GM23338 (cell line): ENCODE results near the gene SRSF1. TPM values are rescaled to one million over a fixed set of nuclear protein-coding genes. Genes with fewer than 3 reads are reported as not detected.

Experiments used
- ATAC-seq: fragments of 200-7000 bp; cut with Tn5 transposase; 3 replicates; pipeline ENCODE4 v1.9.1; 2020
- DNase-seq: peaks from one replicate; pipeline ENCODE4 v3.0.0-alpha.2; 2015; ENCODE audit warnings: low spot score
- H2AFZ ChIP-seq: fragments of 200-600 bp; sonication (generic); 2 replicates; pipeline ENCODE4 v1.8.0; 2016; ENCODE audit warnings: antibody characterized with exemption, mild to moderate bottlenecking, moderate library complexity
- H3F3A ChIP-seq: fragments of 200-600 bp; sonication (generic); replicated peaks from 2 replicates; pipeline ENCODE4 v1.8.0; 2017; ENCODE audit warnings: antibody characterized with exemption, mixed run types, low read depth
- H3K27ac ChIP-seq: fragments of 200-600 bp; sonication (generic); 2 replicates; pipeline ENCODE4 v1.6.1; 2016; ENCODE audit warnings: low read depth
- H3K27me3 ChIP-seq: fragments of 200-600 bp; sonication (generic); 2 replicates; pipeline ENCODE4 v1.8.0; 2016; ENCODE audit warnings: mild to moderate bottlenecking, mixed run types, moderate library complexity; ENCODE audit not compliant: insufficient read depth
- H3K36me3 ChIP-seq: fragments of 200-600 bp; sonication (generic); 2 replicates; pipeline ENCODE4 v1.8.0; 2016; ENCODE audit warnings: mild to moderate bottlenecking; ENCODE audit not compliant: insufficient read depth
- H3K4me1 ChIP-seq: fragments of 200-600 bp; sonication (generic); 2 replicates; pipeline ENCODE4 v1.8.0; 2016; ENCODE audit warnings: mild to moderate bottlenecking, moderate library complexity; ENCODE audit not compliant: insufficient read depth
- H3K4me2 ChIP-seq: fragments of 200-600 bp; sonication (generic); 2 replicates; pipeline ENCODE4 v1.7.1; 2017; ENCODE audit warnings: mixed run types
- H3K4me3 ChIP-seq: fragments of 200-600 bp; sonication (generic); 2 replicates; pipeline ENCODE4 v1.6.1; 2016; ENCODE audit warnings: mixed run types
- H3K79me2 ChIP-seq: fragments of 200-600 bp; sonication (generic); replicated peaks from 2 replicates; pipeline ENCODE4 v1.8.0; 2017; ENCODE audit warnings: mild to moderate bottlenecking; ENCODE audit not compliant: insufficient read depth
- H3K9me2 ChIP-seq: fragments of 200-600 bp; sonication (generic); 2 replicates; pipeline ENCODE4 v1.8.0; 2017; ENCODE audit not compliant: insufficient read depth
- H4K20me1 ChIP-seq: fragments of 200-600 bp; sonication (generic); replicated peaks from 2 replicates; pipeline ENCODE4 v1.8.0; 2017; ENCODE audit warnings: mild to moderate bottlenecking; ENCODE audit not compliant: insufficient read depth
- H3K27ac Mint-ChIP-seq: 2 replicates; pipeline ENCODE4 v1.8.0; 2020; ENCODE audit warnings: inconsistent platforms, mild to moderate bottlenecking, moderate library complexity, mixed read lengths
- H3K27me3 Mint-ChIP-seq: 3 replicates; pipeline ENCODE4 v1.8.0; 2022; ENCODE audit warnings: low read depth, mild to moderate bottlenecking, moderate library complexity, mixed read lengths, inconsistent platforms; ENCODE audit not compliant: insufficient read depth, poor library complexity
- H3K36me3 Mint-ChIP-seq: 3 replicates; pipeline ENCODE4 v1.8.0; 2021; ENCODE audit warnings: low read depth, mild to moderate bottlenecking, inconsistent platforms, moderate library complexity, mixed read lengths
- H3K4me1 Mint-ChIP-seq: 3 replicates; pipeline ENCODE4 v1.8.0; 2020; ENCODE audit warnings: mild to moderate bottlenecking, inconsistent platforms, mixed read lengths
- H3K4me3 Mint-ChIP-seq: 3 replicates; pipeline ENCODE4 v1.8.0; 2021; ENCODE audit warnings: moderate library complexity, mild to moderate bottlenecking, inconsistent platforms, mixed read lengths
- H3K9me3 Mint-ChIP-seq: 3 replicates; pipeline ENCODE4 v1.8.0; 2020; ENCODE audit warnings: moderate library complexity, mild to moderate bottlenecking, inconsistent platforms, mixed read lengths
- EZH2phosphoT487 ChIP-seq: fragments of 200-600 bp; sonication (generic); IDR thresholded peaks from one replicate; pipeline ENCODE4 v1.8.1; 2018; ENCODE audit warnings: antibody characterized with exemption; ENCODE audit not compliant: unreplicated experiment
- STAT1 ChIP-seq: IDR thresholded peaks from one replicate; pipeline ENCODE4 v1.6.1; 2016; ENCODE audit warnings: antibody characterized with exemption; ENCODE audit not compliant: unreplicated experiment
- ZNF462 ChIP-seq: fragments of 250-450 bp; sonication (Bioruptor Pico); IDR thresholded peaks from 2 replicates; pipeline ENCODE4 v1.5.0; 2020; ENCODE audit warnings: mild to moderate bottlenecking, moderate library complexity
- polyA plus RNA-seq: library from polyadenylated mRNA; unstranded; fragments of >200 nt; fragmentation: Nextera tagmentation; extraction: Ambion mirVana; gene quantifications from 2 replicates; pipeline ENCODE4 v1.2.1, GENCODE V29; 2016
- total RNA-seq: library from RNA; depleted of rRNA; stranded (reverse); fragments of >200 nt; shearing (Covaris generic); gene quantifications from 2 replicates; pipeline ENCODE4 v1.2.3, GENCODE V29; 2014

SRSF1 gene
- total and polyA plus RNA-seq, 2 experiments from 2014 or later, result 413 to 584 TPM

GRCh38 chr17:58020401-58020800, 13.4 kb upstream of the SRSF1 start:
- Histone ChIP-seq H3K27me3 (no peaks in the 10 kb centered on the region), H2AFZ (no peak overlapping the region)
- H3K27ac Mint-ChIP-seq, result no peak overlapping the region

More at GRCh38 chr17:58020401-58020800, 13.4 kb upstream of the SRSF1 start:
- no peak for DNase-seq
- Histone ChIP-seq H3K36me3 (no peaks in the 10 kb centered on the region), H3K27ac (no peak overlapping the region), H4K20me1 (no peaks in the 10 kb centered on the region), H3K4me3 (no peak overlapping the region), H3F3A (no peaks in the 10 kb centered on the region), H3K9me2 (no peaks in the 10 kb centered on the region), H3K79me2 (no peaks in the 10 kb centered on the region), H3K4me1 (peaks cover 5% of the 10 kb centered on the region), H3K4me2 (no peak overlapping the region)
- TF ChIP-seq ZNF462 (CRISPR knock-in tag), result no peak
- no peak for TF ChIP-seq EZH2phosphoT487
- no peak for TF ChIP-seq STAT1
- Mint-ChIP-seq H3K27me3 (peaks cover 1% of the 10 kb centered on the region), H3K4me1 (peaks cover 11% of the 10 kb centered on the region), H3K4me3 (no peak overlapping the region), H3K9me3 (no peaks in the 10 kb centered on the region; the same call in 2 of the 3 replicates), H3K36me3 (no peaks in the 10 kb centered on the region)
- no peak for ATAC-seq
